Measurements from ENCODE around the gene GM2A. TPM values are rescaled to one million over a fixed set of nuclear protein-coding genes. Genes with fewer than 3 reads are reported as not detected.

GM2A gene
- total and polyA plus RNA-seq, 2 of the 8 experiments (the other 6 are each of a cell fraction or from before 2014, with no cell fraction given), result 18.5 to 32.2 TPM

DNA sequence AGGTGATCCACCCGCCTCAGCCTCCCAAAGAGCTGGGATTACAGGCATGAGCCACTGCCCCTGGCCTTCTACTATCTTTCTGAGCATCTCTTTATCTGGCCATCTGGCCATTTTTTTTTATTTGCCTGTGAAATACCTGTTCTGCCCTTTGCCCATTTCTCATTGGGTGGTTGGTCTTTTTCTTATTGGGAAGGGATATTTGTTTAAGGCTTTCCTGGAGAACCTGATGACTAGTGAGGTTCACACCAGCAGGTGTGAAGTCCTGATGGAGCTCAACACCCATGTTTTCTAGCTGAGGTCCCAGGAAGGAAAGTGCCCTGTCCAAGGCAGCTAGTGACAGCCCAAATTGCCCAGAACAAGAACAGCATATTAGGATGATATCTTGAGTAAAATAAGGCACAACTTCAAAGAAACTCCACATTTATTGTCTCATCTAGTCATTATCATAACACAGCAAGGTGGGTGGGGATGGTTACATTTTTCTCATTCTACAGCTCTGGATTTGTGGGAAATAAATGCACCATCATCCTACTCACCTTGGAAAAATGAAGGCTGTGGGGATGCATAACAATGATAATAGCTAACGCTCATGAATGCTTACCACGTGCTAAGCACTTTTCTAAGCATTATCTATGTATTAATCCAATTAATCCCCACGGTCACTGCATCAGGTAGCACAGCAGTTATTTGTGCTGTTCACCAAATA, 30.3 kb downstream of the GM2A start:
- H3K18ac ChIP-seq (ENCODE audit: extremely low read depth, low read length), result no peak overlapping the region
- H4K20me1 ChIP-seq (replicated peaks in 1 of 2; ENCODE audit: control insufficient read depth in 1 of 2, insufficient read depth in 2 of 2, low read length in 2 of 2), result no peaks in the 10 kb centered on the region
- H3K4ac ChIP-seq (replicated peaks; ENCODE audit: insufficient read length, low read depth, low read length), result no peak overlapping the region
- H3K79me2 ChIP-seq (ENCODE audit: control insufficient read depth in 1 of 2, insufficient read depth in 2 of 2, low read length in 2 of 2), result no peaks in the 10 kb centered on the region
- no peak overlapping the region for H2AFZ ChIP-seq (ENCODE audit: low read length)
- FAIRE-seq (no peak), DNase-seq (ENCODE audit: low read depth in 1 of 2, low spot score in 2 of 2) (peak in 1 of 2 experiments; percentile 13)
- WGBS, 2 experiments (ENCODE audit: extremely low coverage in 1 of 2, insufficient coverage in 1 of 2, insufficient read length in 1 of 2, insufficient replicate concordance in 2 of 2, low coverage in 1 of 2, low lambda C conversion rate in 2 of 2, missing lambda C conversion rate in 1 of 2), result 92% methylated on average over 4 of the region's 4 CpGs; no CpG with 5 or more reads in 1 of the 2 experiments
- H3K27ac ChIP-seq (ENCODE audit: low read depth, low read length), result no peak overlapping the region
- H3K9ac ChIP-seq (replicated peaks in 1 of 4; ENCODE audit: extremely low read depth in 1 of 4, low read depth in 3 of 4, low read length in 3 of 4), result no peak overlapping the region
- H3K23me2 ChIP-seq (ENCODE audit: low read depth, low read length), result no peaks in the 10 kb centered on the region
- H2AK5ac ChIP-seq (ENCODE audit: low read depth, low read length), result no peak overlapping the region
- no peak overlapping the region for H2BK120ac ChIP-seq (replicated peaks; ENCODE audit: low read depth, low read length)
- H3K4me3 ChIP-seq (ENCODE audit: extremely low read depth in 1 of 4, insufficient read depth in 2 of 4, low read depth in 3 of 4, low read length in 4 of 4), result no peak overlapping the region
- H3K36me3 ChIP-seq (ENCODE audit: control insufficient read depth in 2 of 4, insufficient read depth in 4 of 4, low read length in 3 of 4), result no peaks in the 10 kb centered on the region
- H2BK15ac ChIP-seq (ENCODE audit: low read length), result no peak overlapping the region
- no peak overlapping the region for H2BK5ac ChIP-seq (ENCODE audit: low read depth, low read length)
- POLR2A ChIA-PET (ENCODE audit: partially characterized antibody), result no interaction called here
- no peaks in the 10 kb centered on the region for H3K9me3 ChIP-seq (ENCODE audit: insufficient read depth in 2 of 2, low read depth in 1 of 2, low read length in 1 of 2)
- CTCF ChIA-PET (ENCODE audit: partially characterized antibody), result interaction anchor here (0.6 to 6.1 kb wide), 20 partner anchors 9 to 240 kb away, joined by 3 to 45 read pairs (median 4); no protein-coding TSS in a partner anchor
- H2BK20ac ChIP-seq (ENCODE audit: low read length), result no peak overlapping the region
- H4K8ac ChIP-seq (ENCODE audit: extremely low read depth, insufficient read depth, low read length), result no peak overlapping the region
- no peaks in the 10 kb centered on the region for H3K79me1 ChIP-seq (ENCODE audit: low read depth, low read length)
- H3K23ac ChIP-seq (ENCODE audit: insufficient read length), result no peak overlapping the region
- H3K14ac ChIP-seq (ENCODE audit: insufficient read length), result no peak overlapping the region
- no peak overlapping the region for H4K91ac ChIP-seq (replicated peaks; ENCODE audit: insufficient read length, low read length)
- no peak overlapping the region for H2BK12ac ChIP-seq (ENCODE audit: low read depth, low read length)
- H4K5ac ChIP-seq (ENCODE audit: insufficient read length, low read depth, low read length), result no peak overlapping the region
- H3K4me1 ChIP-seq (replicated peaks in 1 of 4; ENCODE audit: control insufficient read depth in 3 of 4, insufficient read depth in 4 of 4, low read length in 3 of 4), result peaks cover 0 to 6% (median 3%) of the 10 kb centered on the region in 4 experiments; a peak in 2 of 7 replicates
- no peaks in the 10 kb centered on the region for H3K27me3 ChIP-seq (replicated peaks in 1 of 4; ENCODE audit: control insufficient read depth in 3 of 4, extremely low read depth in 1 of 4, insufficient read depth in 3 of 4, low read length in 3 of 4)
- H3K4me2 ChIP-seq (ENCODE audit: insufficient read depth in 1 of 2, low read depth in 2 of 2, low read length in 2 of 2), result no peak overlapping the region
- H3K56ac ChIP-seq (replicated peaks; ENCODE audit: insufficient read length, low read depth, low read length), result no peak overlapping the region
- TF ChIP-seq FOSL1 (IDR thresholded peaks at IDR 0.05; ENCODE audit: insufficient read depth, low read depth, low read length), result no peak
- no peak for TF ChIP-seq EP300 (IDR thresholded peaks at IDR 0.05; ENCODE audit: borderline replicate concordance in 1 of 2, low read depth in 2 of 2, low read length in 2 of 2)
